Activated CD8-positive, alpha-beta memory T cell treated with anti-CD3 and anti-CD28 coated beads, Interleukin-2, amount 10 ng/mL, durations not matched to agents 7 days and 5 days (primary cell): ENCODE data around the gene ATP23. TPM values are rescaled to one million over a fixed set of nuclear protein-coding genes. Genes with fewer than 3 reads are reported as not detected.

Experiments
- ATAC-seq: fragments of 150-1000 bp; cut with Tn5 transposase; one replicate; pipeline ENCODE4 v1.10.0; 2021; ENCODE audit warnings: moderate library complexity
- CTCF ChIA-PET: fragments of 350-600 bp; sonication (Branson Sonifier 250); formaldehyde crosslinking; loops from one replicate; lab custom pipeline; 2021; ENCODE audit warnings: antibody characterized with exemption; lab: Charles Lee
- DNase-seq: peaks from one replicate; pipeline ENCODE4 v3.0.0-alpha.2; 2020
- H3K27ac Mint-ChIP-seq: one replicate; pipeline ENCODE4 v1.8.0; 2021; ENCODE audit warnings: mild to moderate bottlenecking, mixed read lengths
- H3K27me3 Mint-ChIP-seq: one replicate; pipeline ENCODE4 v1.8.0; 2021; ENCODE audit warnings: mixed read lengths
- H3K36me3 Mint-ChIP-seq: one replicate; pipeline ENCODE4 v1.8.0; 2021; ENCODE audit warnings: mild to moderate bottlenecking, mixed read lengths
- H3K4me1 Mint-ChIP-seq: one replicate; pipeline ENCODE4 v1.8.0; 2021; ENCODE audit warnings: mixed read lengths
- H3K4me3 Mint-ChIP-seq: one replicate; pipeline ENCODE4 v1.8.0; 2021; ENCODE audit warnings: mild to moderate bottlenecking, moderate library complexity, mixed read lengths
- H3K9me3 Mint-ChIP-seq: one replicate; pipeline ENCODE4 v1.8.0; 2022; ENCODE audit warnings: low read depth, mixed read lengths
- total RNA-seq, 2 experiments: library from RNA; stranded (reverse); gene quantifications; one replicate each; pipeline ENCODE4 v1.2.3, GENCODE V29; 2021

The ATP23 gene, protein sequence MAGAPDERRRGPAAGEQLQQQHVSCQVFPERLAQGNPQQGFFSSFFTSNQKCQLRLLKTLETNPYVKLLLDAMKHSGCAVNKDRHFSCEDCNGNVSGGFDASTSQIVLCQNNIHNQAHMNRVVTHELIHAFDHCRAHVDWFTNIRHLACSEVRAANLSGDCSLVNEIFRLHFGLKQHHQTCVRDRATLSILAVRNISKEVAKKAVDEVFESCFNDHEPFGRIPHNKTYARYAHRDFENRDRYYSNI
- 10 to 100 TPM; 14.8 to 21.0 TPM for total RNA-seq

DNA sequence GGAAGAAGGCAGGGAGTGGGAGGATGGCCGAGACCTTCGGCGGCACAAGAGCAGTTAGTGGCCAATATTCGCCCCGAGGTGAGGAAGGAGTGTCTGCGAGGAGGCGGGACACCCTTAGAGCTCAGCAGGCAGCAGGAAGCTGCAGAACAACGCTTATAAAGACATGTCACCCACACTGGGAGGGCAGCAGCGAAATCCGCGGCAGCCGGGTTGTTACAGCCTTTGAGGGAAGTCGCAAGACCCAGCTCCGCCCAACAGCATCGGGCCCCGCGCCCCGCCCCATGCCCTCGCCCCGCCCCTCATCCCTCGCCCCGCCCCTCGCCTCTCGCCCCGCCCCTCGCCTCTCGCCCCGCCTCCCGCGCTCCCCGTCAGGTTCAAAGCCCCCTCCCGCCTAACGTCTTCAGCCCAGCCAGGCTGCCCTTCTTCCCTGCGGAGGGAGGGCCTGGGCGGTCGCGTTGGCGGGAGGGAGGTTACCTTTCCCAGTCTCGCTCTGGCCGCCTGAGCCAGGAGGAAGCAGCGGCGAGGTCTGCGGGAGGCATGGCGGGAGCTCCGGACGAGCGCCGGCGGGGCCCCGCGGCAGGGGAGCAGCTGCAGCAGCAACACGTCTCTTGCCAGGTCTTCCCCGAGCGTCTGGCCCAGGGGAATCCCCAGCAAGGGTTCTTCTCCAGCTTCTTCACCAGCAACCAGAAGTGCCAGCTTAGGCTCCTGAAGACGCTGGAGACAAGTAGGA is at the start of gene ATP23:
Gene ATP23 (plus strand): TSS at position 403 of the 730 bp plus-strand sequence. CDS start 135 bp downstream, at position 538.
- peak; percentile 97 for ATAC-seq
- peaks cover 8% of the 10 kb centered on the region for H3K36me3 Mint-ChIP-seq
- CTCF ChIA-PET: interaction anchor here (0.9 to 1.6 kb wide), 3 partner anchors 42 to 139 kb away, joined by 3 to 5 read pairs (median 3); no protein-coding TSS in a partner anchor
- peak; percentile 97 for DNase-seq
- H3K4me1 Mint-ChIP-seq: peaks cover 50% of the 10 kb centered on the region
- peak within 1 kb of the TSS; percentile 81 for H3K4me3 Mint-ChIP-seq
- H3K27me3 Mint-ChIP-seq: no peaks in the 10 kb centered on the region
- H3K27ac Mint-ChIP-seq: peak within 1 kb of the TSS; percentile 100
- no peaks in the 10 kb centered on the region for H3K9me3 Mint-ChIP-seq

DNA sequence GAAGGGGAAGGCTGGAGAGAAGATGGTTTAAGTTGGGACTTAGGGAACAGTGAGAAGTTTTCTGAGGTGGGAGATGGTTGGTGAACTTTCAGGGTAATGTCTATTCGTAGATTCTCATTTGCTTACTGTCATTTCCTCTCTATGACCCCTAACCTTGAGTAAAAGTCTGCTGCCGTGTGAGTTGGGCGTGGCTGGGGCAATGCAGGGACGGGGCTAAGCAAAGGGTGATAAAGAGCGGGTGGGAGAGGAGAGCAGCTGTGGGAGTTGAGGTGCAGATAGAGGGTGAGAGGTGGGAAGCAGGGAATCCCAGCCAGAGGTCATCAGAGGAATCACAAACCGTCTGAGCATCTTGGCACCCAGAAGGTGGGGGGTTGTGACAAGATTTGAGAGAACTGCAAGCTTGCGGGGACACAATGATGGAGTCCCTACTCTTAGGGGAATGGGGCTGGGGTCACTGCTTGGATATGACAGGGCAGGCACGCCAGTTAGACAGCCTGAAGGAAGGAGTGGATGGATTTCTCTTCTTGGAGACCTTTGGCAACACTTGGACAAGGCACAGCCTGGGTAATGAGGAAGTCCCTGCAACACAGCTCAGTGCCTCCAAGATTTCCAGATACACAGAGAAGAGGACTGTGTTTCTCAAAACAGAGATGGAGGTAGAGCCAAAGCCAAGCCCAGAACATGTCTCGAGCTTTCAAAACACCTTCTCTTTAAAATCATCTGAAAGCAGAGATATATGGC is 49.0 kb upstream of the ATP23 start:
- Mint-ChIP-seq H3K27me3 (peaks cover 34% of the 10 kb centered on the region), H3K4me3 (no peak overlapping the region), H3K36me3 (no peaks in the 10 kb centered on the region), H3K9me3 (no peaks in the 10 kb centered on the region), H3K4me1 (peaks cover 30% of the 10 kb centered on the region), H3K27ac (no peak overlapping the region)
- CTCF ChIA-PET: interaction anchor here (0.5 to 4.1 kb wide), 3 partner anchors 13 to 60 kb away, joined by 4 to 30 read pairs (median 13); no protein-coding TSS in a partner anchor
- DNase-seq (no peak), ATAC-seq (no peak)

DNA sequence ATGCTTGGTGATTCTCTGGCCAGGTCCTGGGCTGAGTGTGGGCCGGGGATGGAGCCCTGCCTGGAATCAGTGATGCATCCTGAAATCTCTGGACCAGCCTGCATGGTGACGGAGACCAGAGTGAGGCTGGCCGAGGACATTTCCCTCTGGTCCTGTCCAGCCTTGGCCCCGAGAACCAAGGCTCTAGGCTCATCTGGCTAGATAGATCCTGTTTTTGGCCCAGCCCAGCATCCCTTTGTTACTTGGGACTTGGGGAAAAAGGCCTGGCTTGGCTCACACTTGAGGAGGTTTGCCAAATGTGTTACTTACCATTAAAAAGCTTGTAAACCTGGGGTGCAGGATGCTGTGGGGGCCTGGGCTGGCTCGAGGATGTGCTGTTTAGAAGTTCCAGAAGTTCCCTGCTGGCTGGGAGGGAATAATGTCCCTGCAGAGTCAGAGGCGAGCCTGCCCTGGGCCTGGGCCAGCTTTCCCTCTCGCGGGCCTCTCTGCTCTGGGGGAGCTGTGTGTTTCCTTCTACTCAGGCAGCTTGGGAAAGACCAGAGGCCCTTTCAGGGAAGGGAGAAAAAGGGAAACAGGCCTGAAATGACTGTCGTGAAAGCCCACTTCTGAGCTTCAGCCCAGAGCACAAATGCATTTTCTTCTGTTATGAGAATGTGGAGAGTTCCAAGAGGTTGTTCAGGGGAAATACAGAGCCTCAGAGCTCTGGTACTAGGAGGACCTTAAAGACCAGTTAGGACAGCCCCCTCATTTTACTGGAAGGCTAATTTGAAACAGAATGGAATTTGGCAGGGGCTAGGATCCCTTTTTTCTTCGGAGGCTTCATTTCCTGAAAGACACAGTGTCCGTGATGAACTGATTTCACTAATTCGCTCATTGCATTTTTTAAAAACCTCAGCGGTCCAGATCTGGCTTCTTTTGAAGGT is 47.7 kb upstream of the ATP23 start:
- Mint-ChIP-seq H3K36me3 (no peaks in the 10 kb centered on the region), H3K4me1 (peaks cover 33% of the 10 kb centered on the region), H3K9me3 (no peaks in the 10 kb centered on the region), H3K27me3 (peaks cover 35% of the 10 kb centered on the region), H3K4me3 (no peak overlapping the region), H3K27ac (no peak overlapping the region)
- DNase-seq: no peak
- no peak for ATAC-seq
- CTCF ChIA-PET: interaction anchor here (2.2 to 7.6 kb wide), 4 partner anchors 12 to 58 kb away, joined by 11 to 56 read pairs (median 22); partner anchors contain the start of gene CTDSP2

DNA sequence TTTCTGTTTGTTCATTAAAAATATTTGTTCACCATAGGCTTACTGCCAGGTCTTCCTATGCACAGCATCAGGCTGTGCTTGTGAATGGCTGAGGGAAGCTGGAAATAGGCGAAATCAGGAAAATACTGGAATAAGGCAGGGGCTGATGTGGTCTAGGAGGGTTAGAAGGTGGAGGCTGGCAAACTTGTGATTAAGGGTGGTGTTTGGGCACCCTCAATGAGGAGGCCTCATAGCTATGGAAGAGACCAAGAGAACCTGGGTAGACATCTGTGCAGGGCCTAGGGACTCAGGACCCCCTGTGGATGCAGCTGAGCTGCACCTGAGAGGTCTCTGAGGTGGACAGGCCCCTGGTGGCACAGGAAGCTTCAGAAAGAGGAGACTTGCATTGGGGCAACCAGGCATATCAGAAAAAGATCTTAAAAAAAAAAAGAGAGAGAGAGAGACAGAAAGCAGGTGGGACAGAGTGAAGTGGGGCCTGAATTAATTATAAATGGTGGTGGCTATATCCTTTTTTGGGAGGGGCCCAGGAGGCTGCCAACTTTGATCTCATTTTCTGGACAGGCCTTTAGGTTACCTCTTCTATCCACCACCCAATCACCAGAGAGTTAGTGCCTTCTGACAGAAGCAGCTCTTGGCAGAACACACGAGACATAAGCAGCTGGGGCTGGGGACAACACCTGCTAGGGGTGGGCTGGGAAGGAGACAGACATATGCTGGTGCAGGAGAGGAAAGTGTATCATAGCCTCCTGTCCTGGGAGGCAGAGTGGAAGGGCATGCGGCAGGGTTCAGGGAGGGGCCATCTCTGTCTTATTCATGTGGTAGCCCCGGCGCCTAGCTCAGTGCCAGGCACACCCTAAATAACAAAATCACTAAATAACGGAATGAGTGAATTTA is 46.7 kb upstream of the ATP23 start:
- Mint-ChIP-seq H3K4me3 (no peak overlapping the region), H3K36me3 (no peaks in the 10 kb centered on the region), H3K27ac (no peak overlapping the region), H3K4me1 (peaks cover 39% of the 10 kb centered on the region), H3K27me3 (peaks cover 34% of the 10 kb centered on the region), H3K9me3 (no peaks in the 10 kb centered on the region)
- CTCF ChIA-PET: interaction anchor here (0.8 to 7.6 kb wide), 8 partner anchors 9 to 138 kb away, joined by 3 to 56 read pairs (median 8); partner anchors contain the start of gene CTDSP2
- DNase-seq: no peak
- no peak for ATAC-seq

DNA sequence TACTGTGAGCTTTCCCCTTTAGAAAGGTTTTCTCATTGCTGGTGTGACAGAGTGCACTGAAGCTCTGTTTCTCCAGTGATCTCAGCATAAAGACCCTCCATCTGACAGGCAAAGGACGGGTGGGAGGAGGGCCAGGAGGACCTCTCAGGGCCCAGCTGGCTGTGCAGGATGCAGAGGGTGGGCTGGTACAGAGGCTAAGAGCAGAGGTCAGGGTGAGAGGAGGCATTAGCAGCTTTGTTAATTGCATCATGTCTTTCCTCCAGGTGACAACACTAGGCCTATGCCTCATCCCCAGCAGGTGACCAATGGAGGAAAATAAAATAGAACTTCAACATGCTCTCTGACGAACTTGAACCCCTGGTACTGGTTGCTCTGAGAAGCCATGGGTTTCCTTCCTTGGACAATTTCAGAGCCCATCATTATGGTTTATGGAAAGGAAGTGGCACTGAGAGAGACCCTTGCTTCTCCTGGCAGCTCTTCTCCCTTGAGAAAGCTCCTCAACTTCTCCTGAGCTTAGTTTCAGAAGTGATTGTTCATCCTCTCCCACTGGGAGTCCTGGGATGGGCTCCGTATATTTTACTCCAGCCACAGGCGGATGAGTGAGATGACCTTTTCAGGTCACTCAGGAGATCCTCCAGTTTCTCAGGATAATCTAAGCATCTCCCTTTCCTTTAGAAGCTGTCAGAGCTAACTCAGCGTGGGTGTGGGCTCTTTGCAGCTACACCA is 45.8 kb upstream of the ATP23 start:
- no peak overlapping the region for H3K27ac Mint-ChIP-seq
- CTCF ChIA-PET: interaction anchor here (0.8 to 7.6 kb wide), 9 partner anchors 8 to 139 kb away, joined by 3 to 56 read pairs (median 4); partner anchors contain the start of gene CTDSP2
- no peak overlapping the region for H3K4me3 Mint-ChIP-seq
- DNase-seq (no peak), ATAC-seq (no peak)
- no peaks in the 10 kb centered on the region for H3K36me3 Mint-ChIP-seq
- peaks cover 42% of the 10 kb centered on the region for H3K4me1 Mint-ChIP-seq
- peaks cover 31% of the 10 kb centered on the region for H3K27me3 Mint-ChIP-seq
- H3K9me3 Mint-ChIP-seq: no peaks in the 10 kb centered on the region

DNA sequence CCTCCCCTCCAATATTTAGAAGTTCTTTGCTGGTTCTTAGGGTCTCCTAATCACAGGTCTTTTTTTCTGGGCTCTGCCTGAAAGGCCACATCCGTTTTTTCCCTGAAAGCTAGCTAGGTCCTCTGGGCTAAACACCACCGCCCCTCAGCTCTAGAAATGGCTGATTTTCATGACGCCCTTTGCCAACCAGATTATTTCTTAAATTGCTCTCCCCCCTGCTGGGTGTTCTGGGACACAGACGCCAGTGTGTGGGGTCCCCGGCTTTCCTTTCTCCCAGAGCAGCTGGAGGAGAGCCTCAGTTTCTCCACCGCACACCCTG is 45.3 kb upstream of the ATP23 start:
- peaks cover 44% of the 10 kb centered on the region for H3K4me1 Mint-ChIP-seq
- no peak overlapping the region for H3K4me3 Mint-ChIP-seq
- no peaks in the 10 kb centered on the region for H3K9me3 Mint-ChIP-seq
- ATAC-seq (no peak), DNase-seq (no peak)
- H3K27ac Mint-ChIP-seq: no peak overlapping the region
- peaks cover 26% of the 10 kb centered on the region for H3K27me3 Mint-ChIP-seq
- H3K36me3 Mint-ChIP-seq: no peaks in the 10 kb centered on the region
- CTCF ChIA-PET: interaction anchor here (0.8 to 7.6 kb wide), 8 partner anchors 10 to 139 kb away, joined by 3 to 56 read pairs (median 8); partner anchors contain the start of gene CTDSP2

DNA sequence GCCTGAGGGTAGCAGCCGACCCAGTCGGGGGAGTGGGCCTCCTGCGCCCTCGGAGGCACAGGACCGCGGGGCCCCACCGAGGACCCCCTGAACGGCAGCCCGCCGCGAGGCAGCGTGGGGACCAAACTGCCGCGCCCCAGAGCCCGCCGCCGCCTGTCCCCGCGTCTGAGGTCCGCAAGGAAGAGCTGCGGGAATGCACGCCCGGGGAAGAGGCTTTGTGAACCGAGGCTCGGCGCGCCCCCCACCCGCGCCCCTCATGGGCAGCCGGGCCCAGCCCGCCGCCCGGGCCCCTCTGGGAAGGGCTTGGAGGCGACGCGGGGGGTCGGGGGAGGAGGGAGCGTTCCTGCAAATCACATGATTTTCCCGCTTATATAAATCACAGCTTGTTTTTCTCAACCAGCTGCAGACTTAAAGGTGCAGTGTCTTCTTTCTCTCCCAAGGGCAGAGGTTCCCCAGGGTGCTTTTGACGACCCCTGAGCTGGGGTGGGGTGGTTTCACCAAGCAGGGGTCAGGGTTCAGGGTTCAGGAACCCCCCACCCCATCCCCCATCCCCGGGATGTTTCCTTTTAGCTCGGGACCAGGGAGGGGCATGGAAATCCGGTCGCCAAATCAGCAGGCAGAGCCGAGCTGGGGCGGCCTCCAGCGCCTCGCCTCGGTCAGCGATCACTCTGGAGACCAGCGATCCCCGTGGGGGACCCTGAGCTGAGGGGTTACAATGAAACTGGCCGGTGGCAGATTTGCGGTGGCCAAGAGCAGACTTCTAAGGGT is 44.7 kb upstream of the ATP23 start:
- Mint-ChIP-seq H3K27me3 (peaks cover 24% of the 10 kb centered on the region), H3K4me1 (peaks cover 44% of the 10 kb centered on the region), H3K4me3 (no peak overlapping the region), H3K36me3 (no peaks in the 10 kb centered on the region), H3K27ac (no peak overlapping the region), H3K9me3 (no peaks in the 10 kb centered on the region)
- CTCF ChIA-PET: interaction anchor here (0.8 to 7.6 kb wide), 7 partner anchors 9 to 140 kb away, joined by 3 to 56 read pairs (median 4); no protein-coding TSS in a partner anchor
- ATAC-seq: no peak
- no peak for DNase-seq

DNA sequence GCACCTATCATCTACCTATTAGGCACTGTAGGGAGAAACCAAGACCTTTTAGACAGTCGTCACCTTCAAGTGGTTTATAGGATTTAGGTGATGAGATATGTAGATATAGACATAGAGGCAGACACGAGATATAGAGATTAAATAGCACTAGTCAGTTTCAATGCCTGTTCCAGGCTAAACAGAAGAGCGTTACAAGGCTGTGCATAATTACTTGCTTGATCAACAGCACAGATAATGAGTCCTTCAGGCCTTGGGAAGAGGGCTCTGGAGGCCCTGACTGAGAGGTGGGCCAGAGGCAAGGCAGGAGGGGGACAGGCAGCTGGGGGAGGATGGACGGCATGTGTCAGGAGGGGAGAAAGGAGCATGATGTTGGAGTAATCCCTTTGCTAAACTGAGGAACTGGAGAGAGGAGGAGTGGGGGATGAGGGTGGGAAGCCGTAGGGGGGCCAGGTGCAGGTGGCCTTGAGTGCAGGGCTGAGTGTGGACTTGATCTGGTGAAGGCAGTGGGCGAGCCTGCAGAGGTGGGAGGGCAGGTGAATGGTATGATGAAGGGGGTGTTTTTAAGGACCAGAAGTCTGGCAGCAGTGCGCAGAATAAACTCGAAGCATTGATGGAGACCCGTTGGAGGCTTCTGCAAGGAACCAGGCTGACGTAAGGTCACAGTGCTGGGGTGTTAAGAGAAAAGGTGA is 43.9 kb upstream of the ATP23 start:
- H3K36me3 Mint-ChIP-seq: no peaks in the 10 kb centered on the region
- H3K9me3 Mint-ChIP-seq: no peaks in the 10 kb centered on the region
- H3K27me3 Mint-ChIP-seq: peaks cover 17% of the 10 kb centered on the region
- CTCF ChIA-PET: interaction anchor here (1.0 to 7.6 kb wide), 6 partner anchors 8 to 114 kb away, joined by 3 to 56 read pairs (median 4); partner anchors contain the start of gene TSFM
- DNase-seq (no peak), ATAC-seq (no peak)
- H3K27ac Mint-ChIP-seq: peak overlapping the region; percentile 98
- H3K4me1 Mint-ChIP-seq: peaks cover 45% of the 10 kb centered on the region
- H3K4me3 Mint-ChIP-seq: no peak overlapping the region

DNA sequence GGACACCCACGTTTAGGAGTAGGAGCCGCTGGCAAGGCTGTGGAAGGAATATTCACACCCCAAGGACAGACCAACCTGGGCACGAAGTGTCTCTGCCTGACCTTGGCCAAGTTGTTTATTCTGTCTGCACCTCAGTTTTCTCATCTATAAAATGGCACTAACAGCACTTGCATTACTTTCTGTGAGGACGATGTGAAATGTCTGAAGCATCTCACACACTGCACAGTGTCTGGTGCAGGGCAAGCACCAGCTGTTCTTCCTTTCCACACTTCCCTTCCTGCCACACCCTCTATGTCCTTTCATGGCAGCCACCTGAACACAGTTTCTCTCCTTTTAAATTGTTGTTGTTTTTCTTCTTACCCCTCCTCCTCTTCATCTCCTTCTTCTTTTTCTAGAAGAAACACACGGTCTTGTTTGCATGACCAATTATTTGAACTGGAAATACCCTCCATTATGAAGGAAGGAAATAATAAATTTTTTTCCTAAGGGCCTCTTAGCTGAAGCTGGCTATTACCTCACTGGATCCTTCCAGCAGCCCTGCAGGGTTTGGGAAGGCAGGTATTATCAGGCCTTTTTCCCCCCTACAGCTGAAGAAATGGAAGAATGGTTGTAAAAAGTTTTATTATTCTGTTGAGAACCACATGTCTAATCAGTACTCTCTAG is 42.9 kb upstream of the ATP23 start:
- no peak for DNase-seq
- peak overlapping the region; percentile 4 for H3K4me3 Mint-ChIP-seq
- no peaks in the 10 kb centered on the region for H3K36me3 Mint-ChIP-seq
- CTCF ChIA-PET: interaction anchor here (0.8 to 7.6 kb wide), 14 partner anchors 10 to 315 kb away, joined by 3 to 56 read pairs (median 4); partner anchors contain the start of genes ATP23, CTDSP2 and TSFM
- peak; percentile 6 for ATAC-seq
- peaks cover 45% of the 10 kb centered on the region for H3K4me1 Mint-ChIP-seq
- H3K9me3 Mint-ChIP-seq: no peaks in the 10 kb centered on the region
- H3K27ac Mint-ChIP-seq: peak overlapping the region; percentile 98
- peaks cover 17% of the 10 kb centered on the region for H3K27me3 Mint-ChIP-seq
